Endodermal cell (in vitro differentiated cells): ENCODE data around the gene CACHD1. TPM values are rescaled to one million over a fixed set of nuclear protein-coding genes. Genes with fewer than 3 reads are reported as not detected.
A peak's percentile ranks its signal among the peaks of the same experiment; 100 is the strongest.

ENCODE experiments used
- DNase-seq: peaks from one replicate; pipeline ENCODE4 v3.0.0-alpha.2; 2017
- H3K27ac ChIP-seq: 2 replicates; pipeline ENCODE4 v1.5.1; 2013; ENCODE audit warnings: mild to moderate bottlenecking, low read depth, low read length, moderate library complexity
- H3K27me3 ChIP-seq: 2 replicates; pipeline ENCODE4 v1.6.1; 2013; ENCODE audit warnings: mild to moderate bottlenecking, low read length, moderate library complexity; ENCODE audit not compliant: insufficient read depth, control insufficient read depth, poor library complexity, severe bottlenecking
- H3K36me3 ChIP-seq: 2 replicates; pipeline ENCODE4 v1.7.0; 2013; ENCODE audit warnings: mild to moderate bottlenecking, low read length, moderate library complexity; ENCODE audit not compliant: control insufficient read depth, insufficient read depth
- H3K4me1 ChIP-seq: one replicate; pipeline ENCODE4 v1.7.0; 2013; ENCODE audit warnings: low read length; ENCODE audit not compliant: control insufficient read depth, insufficient read depth
- H3K4me3 ChIP-seq: 2 replicates; pipeline ENCODE4 v1.5.1; 2013; ENCODE audit warnings: mild to moderate bottlenecking, low read length, moderate library complexity
- H3K9ac ChIP-seq: 2 replicates; pipeline ENCODE4 v1.6.1; 2013; ENCODE audit warnings: mild to moderate bottlenecking, low read length, moderate library complexity; ENCODE audit not compliant: poor library complexity, severe bottlenecking; ENCODE audit errors: extremely low read depth
- H3K9me3 ChIP-seq: 2 replicates; pipeline ENCODE4 v1.6.1; 2013; ENCODE audit warnings: mild to moderate bottlenecking, low read length, moderate library complexity; ENCODE audit not compliant: control insufficient read depth
- H3K27ac Mint-ChIP-seq: 2 replicates; pipeline ENCODE4 v1.8.0; 2020; ENCODE audit warnings: mixed read lengths
- H3K27me3 Mint-ChIP-seq: 2 replicates; pipeline ENCODE4 v1.8.0; 2021; ENCODE audit warnings: mild to moderate bottlenecking, mixed read lengths; ENCODE audit not compliant: insufficient read depth
- H3K36me3 Mint-ChIP-seq: 2 replicates; pipeline ENCODE4 v1.8.0; 2020; ENCODE audit warnings: low read depth, mixed read lengths
- H3K4me1 Mint-ChIP-seq: 2 replicates; pipeline ENCODE4 v1.8.0; 2020; ENCODE audit warnings: mixed read lengths
- H3K4me3 Mint-ChIP-seq: 2 replicates; pipeline ENCODE4 v1.8.0; 2020; ENCODE audit warnings: mild to moderate bottlenecking, moderate library complexity, mixed read lengths
- H3K9me3 Mint-ChIP-seq: 2 replicates; pipeline ENCODE4 v1.8.0; 2020; ENCODE audit warnings: mild to moderate bottlenecking, mixed read lengths
- WGBS, 2 experiments: methylation state at CpG; one replicate each; pipeline versions ENCODE4 v1.1.5 to v1.1.7; 2013; ENCODE audit warnings: missing lambda C conversion rate in 2 of 2, mixed read lengths in 1 of 2; ENCODE audit not compliant: insufficient coverage in 1 of 2, insufficient read length in 1 of 2; 5-methylcytosine and 5-hydroxymethylcytosine counted together
- total RNA-seq, 2 donors: library from RNA; stranded (reverse); fragmentation: NEBNext Ultra II Directional in 1 of 2; extraction: Animal tissue kit (Norgen Biotek cat#: 25700) in 1 of 2; gene quantifications; 2 replicates in 1 of 2; 3 replicates in 1 of 2; pipeline ENCODE4 v1.2.1, GENCODE V29; 2021
- TF ChIP-seq, protein P1 (sequence below): fragments of 200-600 bp; sonication (generic); conservative IDR thresholded peaks from 2 replicates; pipeline ENCODE4 v1.5.0; 2021; ENCODE audit warnings: antibody characterized with exemption, mild to moderate bottlenecking

CACHD1 gene
- total RNA-seq, 2 donors from 2014 or later: 29.2 to 40.7 TPM

DNA sequence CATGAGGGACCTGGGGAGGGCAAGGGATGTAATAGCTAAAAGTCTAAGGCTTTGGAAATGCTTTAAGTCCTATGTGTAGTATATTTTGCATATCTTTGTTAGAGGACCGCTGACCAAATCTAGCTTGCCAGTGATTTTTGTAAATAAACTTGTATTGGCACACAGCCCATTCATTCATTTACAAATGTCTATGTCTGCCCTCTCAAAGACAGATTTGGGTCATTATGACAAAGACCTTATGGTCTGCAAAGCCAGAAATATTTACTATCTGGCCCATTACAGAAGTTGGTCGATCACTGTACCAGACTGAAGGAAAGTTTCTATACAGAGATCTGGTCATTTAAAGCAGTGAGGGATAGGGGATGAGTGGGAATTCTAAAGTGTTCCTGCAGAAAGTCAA, 154.9 kb downstream of the CACHD1 start:
- H3K9ac ChIP-seq: no peak overlapping the region

DNA sequence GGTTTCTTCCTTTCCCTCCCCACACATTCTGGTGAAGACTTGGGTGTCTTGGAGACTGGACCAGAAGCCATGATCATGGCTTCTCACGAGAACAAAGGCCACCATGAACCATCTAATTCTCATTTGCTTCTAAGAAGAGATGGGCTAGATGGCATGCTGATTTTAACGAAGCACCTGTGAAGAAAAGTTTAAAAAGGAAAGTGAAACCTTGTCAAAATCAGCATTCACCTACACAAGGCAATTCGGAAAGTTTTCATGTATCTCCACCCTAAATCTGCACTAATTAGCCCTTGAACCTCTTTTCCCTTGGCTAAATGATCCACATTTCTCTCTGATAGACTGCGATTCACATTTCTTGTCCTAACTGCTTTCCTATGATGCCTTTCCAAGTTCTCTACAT, 160.7 kb downstream of the CACHD1 start:
- H3K27me3 ChIP-seq: no peaks in the 10 kb centered on the region
- Mint-ChIP-seq H3K27me3 (no peaks in the 10 kb centered on the region), H3K27ac (no peak overlapping the region), H3K9me3 (no peaks in the 10 kb centered on the region), H3K36me3 (peaks cover 37% of the 10 kb centered on the region), H3K4me3 (no peak overlapping the region), H3K4me1 (peaks cover 3% of the 10 kb centered on the region)
- WGBS, 2 experiments: 94 to 100% methylated on average over 1 to 4 of the region's 4 CpGs
- H3K36me3 ChIP-seq: peaks cover 38% of the 10 kb centered on the region
- no peak overlapping the region for H3K9ac ChIP-seq
- no peaks in the 10 kb centered on the region for H3K9me3 ChIP-seq
- TF ChIP-seq, protein P1, sequence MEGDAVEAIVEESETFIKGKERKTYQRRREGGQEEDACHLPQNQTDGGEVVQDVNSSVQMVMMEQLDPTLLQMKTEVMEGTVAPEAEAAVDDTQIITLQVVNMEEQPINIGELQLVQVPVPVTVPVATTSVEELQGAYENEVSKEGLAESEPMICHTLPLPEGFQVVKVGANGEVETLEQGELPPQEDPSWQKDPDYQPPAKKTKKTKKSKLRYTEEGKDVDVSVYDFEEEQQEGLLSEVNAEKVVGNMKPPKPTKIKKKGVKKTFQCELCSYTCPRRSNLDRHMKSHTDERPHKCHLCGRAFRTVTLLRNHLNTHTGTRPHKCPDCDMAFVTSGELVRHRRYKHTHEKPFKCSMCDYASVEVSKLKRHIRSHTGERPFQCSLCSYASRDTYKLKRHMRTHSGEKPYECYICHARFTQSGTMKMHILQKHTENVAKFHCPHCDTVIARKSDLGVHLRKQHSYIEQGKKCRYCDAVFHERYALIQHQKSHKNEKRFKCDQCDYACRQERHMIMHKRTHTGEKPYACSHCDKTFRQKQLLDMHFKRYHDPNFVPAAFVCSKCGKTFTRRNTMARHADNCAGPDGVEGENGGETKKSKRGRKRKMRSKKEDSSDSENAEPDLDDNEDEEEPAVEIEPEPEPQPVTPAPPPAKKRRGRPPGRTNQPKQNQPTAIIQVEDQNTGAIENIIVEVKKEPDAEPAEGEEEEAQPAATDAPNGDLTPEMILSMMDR: no peak
- H3K27ac ChIP-seq: peak overlapping the region; percentile 12
- H3K4me3 ChIP-seq: no peak overlapping the region
- no peak for DNase-seq
- no peaks in the 10 kb centered on the region for H3K4me1 ChIP-seq

More for the DNA sequence above, 154.9 kb downstream of the CACHD1 start:
- peaks cover 5% of the 10 kb centered on the region for H3K4me1 Mint-ChIP-seq
- no peaks in the 10 kb centered on the region for H3K9me3 Mint-ChIP-seq
- H3K4me1 ChIP-seq: no peaks in the 10 kb centered on the region
- peaks cover 4% of the 10 kb centered on the region for H3K36me3 Mint-ChIP-seq
- H3K27me3 Mint-ChIP-seq: no peaks in the 10 kb centered on the region
- peak overlapping the region; percentile 84 for H3K27ac ChIP-seq
- TF ChIP-seq, protein P1: no peak
- H3K27me3 ChIP-seq: no peaks in the 10 kb centered on the region
- DNase-seq: no peak
- WGBS, 2 experiments: 97 to 100% methylated on average over 1 to 2 of the region's 2 CpGs
- H3K9me3 ChIP-seq: no peaks in the 10 kb centered on the region
- H3K36me3 ChIP-seq: peaks cover 12% of the 10 kb centered on the region
- no peak overlapping the region for H3K27ac Mint-ChIP-seq
- no peak overlapping the region for H3K4me3 ChIP-seq
- H3K4me3 Mint-ChIP-seq: no peak overlapping the region

DNA sequence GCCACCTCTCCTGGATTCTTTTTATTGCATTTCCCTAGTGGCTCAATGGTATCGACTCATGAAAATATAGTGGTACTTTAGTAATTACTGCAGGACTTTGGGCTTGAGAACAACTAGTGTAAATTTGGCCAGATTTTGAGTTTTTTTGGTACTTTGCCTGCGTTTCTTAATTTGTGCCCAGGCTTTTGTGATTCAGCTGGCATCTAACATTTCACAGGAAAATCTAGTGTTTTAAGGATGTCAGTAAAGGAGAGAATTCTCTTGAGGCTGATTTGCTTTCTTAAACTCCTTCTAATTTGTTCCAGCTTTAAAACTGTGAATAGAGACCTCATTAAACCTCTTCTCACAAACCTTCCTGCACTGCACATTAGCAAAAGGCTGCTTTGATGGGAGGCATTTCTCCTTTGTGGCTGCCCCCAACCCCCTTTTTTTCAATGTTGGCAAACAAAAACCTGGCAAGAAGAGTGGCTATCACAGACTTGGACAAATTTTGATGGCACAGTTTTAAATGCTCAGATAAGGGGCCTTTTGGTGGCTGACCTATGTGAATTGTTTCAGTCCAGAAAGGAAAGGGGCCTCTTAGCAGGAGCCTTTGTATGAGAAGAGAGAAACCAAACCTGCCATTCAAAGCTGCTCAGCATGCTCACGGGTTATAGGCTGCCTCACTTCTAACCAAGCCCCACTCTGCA, 161.6 kb downstream of the CACHD1 start:
- Histone ChIP-seq H3K36me3 (peaks cover 36% of the 10 kb centered on the region), H3K9me3 (no peaks in the 10 kb centered on the region), H3K27ac (peak overlapping the region; percentile 87), H3K27me3 (no peaks in the 10 kb centered on the region), H3K9ac (no peak overlapping the region), H3K4me3 (no peak overlapping the region), H3K4me1 (no peaks in the 10 kb centered on the region)
- Mint-ChIP-seq H3K36me3 (peaks cover 42% of the 10 kb centered on the region), H3K27me3 (no peaks in the 10 kb centered on the region), H3K9me3 (no peaks in the 10 kb centered on the region), H3K4me3 (no peak overlapping the region), H3K27ac (no peak overlapping the region), H3K4me1 (peaks cover 3% of the 10 kb centered on the region)
- DNase-seq: no peak
- TF ChIP-seq, protein P1: no peak
- WGBS, 2 experiments: 90 to 100% methylated on average over 1 to 3 of the region's 3 CpGs
